HG02885 (cell line): ENCODE data around the gene SLC2A13.
"Not testable (repeated sequence)": the region's sequence is repeated elsewhere in the genome, so short reads cannot be mapped to it uniquely, and the experiment has no call there.

ENCODE experiments used
- ATAC-seq: cut with Tn5 transposase; IDR thresholded peaks from one replicate; pipeline ENCODE4 v1.9.1; 2021; ENCODE audit warnings: mild to moderate bottlenecking; ENCODE audit not compliant: unreplicated experiment, poor library complexity

Gene SLC2A13

DNA sequence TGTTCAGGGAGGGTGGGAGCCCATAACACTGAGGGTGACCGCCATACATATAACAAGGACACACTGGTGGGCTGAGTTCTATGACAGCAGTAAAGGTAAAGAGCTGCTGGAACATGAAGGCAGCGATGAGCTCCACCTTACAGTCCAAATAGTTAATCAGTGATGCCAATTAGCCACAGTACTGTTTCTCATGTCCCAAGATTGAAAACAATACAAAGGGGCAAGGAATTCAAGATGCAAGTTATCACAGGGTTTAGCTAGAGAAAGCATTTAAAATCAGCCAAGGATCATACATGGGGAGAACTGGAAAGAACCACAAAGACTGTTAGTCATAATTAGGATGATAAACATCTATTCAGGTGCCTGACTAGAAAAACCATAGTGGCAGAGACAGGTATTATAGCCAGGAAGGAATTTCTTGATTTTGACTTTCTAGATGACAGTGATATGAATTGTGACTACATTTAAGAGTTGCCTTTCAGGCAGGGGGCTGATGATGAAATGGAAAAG is 221.2 kb downstream of the SLC2A13 start:
- ATAC-seq: no peak

DNA sequence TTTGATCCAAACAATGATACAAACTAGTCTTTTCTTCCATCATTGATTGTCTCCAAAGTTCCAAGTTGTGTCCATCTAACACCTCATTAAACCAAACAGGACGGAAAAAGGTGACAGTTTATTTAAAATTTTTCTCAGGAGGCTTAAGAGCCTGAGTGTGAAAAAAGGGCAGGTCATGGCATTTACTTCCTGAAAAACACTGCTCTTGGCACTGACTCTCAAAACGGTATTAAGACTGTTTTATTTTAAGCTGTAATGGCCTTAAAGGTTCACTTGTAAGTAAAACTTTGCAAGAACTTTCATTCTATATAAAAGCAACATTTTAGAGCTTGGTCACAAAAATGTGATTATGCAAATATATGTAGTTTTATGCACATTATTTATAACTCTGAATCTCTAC is 222.5 kb downstream of the SLC2A13 start:
- ATAC-seq: no peak

DNA sequence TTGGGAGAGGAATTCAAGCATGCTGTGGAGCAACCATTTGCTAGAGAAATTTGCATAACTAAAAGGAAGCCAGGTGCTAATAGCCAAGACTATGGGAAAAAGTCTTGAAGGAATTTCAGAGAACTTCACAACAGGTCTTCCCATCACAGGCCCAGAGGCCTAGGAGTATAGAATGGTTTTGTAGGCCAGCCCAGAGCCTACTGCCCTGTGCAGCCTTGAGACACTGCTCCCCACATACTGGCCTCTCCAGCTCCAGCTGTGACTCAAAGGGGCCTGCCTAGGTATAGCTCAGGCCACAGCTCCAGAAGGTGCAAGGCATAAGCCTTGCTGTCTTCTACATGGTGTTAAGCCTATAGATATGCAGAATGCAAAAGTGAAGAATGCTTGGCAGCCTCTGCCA is 227.1 kb downstream of the SLC2A13 start:
- ATAC-seq: no peak

DNA sequence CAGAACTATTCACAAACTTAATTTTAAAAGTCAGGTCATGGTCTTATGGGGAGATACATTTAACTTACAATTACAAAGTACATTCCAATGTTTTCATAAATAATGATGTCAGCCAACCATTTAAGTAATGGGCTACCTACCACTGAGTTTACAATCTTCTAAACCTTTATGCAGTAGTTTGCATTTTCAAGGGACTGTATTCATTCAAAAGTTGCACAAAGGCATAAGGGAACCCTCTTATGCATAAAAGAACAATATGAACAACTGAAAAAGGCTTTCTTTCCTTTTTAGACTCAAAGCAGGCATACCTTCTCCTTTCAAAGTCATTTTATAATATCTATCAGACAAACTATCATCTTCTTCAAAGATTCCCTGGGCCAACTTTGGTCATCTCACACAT is 230.2 kb downstream of the SLC2A13 start:
- ATAC-seq: no peak

DNA sequence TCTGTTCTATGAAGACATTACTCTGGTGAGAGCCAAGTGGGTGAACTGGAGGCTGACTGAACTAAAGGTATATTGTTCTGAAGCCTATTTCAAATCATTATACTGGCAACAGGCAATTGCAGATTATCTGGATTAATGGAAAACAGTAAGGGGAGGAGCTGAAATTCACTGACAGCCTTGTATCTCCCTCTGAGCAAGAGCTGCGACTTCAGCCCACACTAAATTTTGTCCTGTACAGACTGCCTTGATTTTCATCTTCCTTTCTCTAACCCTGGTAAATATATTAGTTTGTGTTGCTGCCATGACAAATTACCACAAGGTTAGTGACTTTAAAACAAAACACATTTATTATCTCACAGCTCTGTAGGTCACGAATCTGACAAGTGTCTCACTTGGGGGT is 231.1 kb downstream of the SLC2A13 start:
- ATAC-seq: no peak

DNA sequence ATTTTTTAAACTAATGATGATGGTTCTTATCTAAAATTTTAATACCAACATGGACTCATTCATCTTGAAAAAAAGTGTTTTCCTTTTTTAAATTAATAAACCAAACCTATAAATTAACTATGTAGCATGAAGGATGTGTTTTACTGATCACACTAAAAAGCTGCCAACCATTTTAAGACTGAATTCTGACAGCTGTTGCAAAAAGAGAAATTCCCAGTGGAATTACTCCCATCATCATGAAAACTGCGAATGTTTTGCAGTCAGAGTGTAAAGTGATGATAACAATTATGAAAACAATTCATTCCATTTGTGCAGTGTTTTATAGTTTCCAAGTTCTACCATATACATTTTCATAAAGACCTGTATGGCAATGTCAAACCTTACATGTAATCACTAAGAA is 232.8 kb downstream of the SLC2A13 start:
- ATAC-seq: no peak

DNA sequence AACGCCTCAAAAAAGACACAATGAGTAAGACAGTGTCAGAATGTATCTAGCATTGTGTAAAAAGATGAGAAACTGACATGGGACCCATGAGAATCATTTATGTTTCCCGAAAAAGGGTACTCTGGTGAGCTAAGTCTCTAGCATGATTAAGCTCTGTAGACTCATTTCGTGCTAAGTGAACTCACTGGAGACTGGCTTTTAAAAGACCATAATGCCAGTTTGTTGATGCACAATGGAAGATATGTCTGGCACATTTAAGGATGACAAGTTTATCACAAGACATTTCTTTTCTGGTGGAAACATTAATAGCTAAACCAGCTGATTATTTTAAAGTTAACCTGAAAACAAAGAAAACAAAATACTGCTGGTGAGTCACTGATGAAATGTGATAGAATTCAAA is 233.5 kb downstream of the SLC2A13 start:
- no peak for ATAC-seq

DNA sequence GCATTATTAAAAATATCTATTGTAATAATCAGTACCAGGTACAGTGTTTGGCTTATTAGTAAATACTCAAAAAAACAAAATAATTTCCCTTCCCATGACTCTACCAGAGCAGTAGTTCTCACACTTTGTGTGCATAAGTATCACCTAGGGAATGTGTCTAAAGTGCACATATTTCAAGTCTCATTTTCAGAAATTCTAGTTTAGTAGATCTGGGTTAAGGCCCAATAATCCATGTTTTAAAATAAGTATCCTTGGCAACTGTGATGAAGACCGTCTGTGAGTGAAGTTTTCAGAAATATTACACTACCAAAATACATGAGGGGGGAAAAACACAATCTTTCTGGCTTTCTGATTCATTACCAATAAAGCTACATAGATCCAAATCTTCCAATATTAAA is 237.6 kb downstream of the SLC2A13 start:
- no peak for ATAC-seq

DNA sequence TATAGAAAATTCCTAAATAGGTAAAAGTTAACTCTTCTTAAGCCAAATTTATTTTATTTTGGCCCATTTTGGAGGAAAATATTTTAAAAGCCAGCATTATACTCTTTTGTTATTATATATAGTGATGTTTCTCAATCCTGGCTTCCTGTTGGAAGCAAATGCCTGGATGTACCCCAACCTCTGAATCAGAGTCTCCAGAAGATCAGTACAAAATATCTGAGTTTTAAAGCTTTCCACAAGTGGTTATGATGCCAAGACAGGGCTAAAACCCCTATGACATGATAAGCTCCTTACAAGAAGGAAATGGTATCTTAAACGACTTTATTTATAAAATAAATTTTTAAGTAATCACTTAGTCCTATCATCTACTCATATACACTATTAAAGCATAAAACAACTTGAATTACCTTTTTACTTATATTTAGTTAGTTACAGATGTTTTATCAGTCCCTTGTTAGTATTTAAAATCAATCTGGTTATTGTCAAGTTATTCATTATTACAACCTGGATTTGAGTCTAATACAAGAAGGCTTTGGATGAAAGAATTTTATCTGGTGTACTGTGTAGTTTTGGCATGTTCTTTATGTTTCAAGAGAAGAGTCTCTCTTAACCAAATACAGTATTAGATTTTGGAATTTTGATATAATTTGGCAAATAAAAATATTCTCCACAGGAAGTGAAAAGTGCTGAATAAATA is 238.1 kb downstream of the SLC2A13 start:
- ATAC-seq: no peak

DNA sequence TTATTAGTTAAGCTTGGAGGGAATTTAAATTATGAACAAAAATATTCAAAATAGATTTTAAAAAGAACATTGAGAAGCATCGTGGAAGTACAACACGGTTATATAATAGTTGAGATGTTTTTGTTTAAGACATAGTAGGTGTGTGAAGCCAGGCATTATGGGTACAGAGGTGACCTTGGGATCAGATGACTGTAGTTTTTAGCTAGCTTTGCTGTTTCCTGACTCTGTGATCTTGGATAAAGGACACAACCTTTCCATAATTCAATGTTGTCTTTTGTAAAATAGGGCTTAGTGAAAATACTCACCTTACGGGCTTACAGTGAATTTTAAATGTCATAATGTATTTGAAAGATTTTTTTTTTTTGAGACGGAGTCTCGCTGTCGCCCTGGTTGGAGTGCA is 239.7 kb downstream of the SLC2A13 start:
- ATAC-seq: no peak

DNA sequence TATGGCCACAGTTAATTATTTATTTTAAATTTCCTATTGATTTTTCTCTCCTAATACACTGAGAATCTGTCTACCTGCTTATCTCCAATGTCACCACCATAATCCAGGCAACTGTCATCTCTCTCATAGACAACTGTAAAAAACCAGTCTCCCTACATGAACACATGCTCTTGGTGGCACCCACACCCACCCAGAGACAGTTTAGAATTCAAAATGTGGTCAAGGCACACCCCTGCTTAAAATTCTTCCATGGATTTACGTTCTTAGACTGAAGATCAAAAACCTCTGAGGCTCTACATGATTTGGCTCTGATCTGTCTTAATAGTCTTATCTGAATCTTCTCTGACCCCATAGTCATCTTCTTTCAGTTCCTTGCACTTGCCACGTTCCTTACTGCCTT is 245.2 kb downstream of the SLC2A13 start:
- ATAC-seq: no peak

DNA sequence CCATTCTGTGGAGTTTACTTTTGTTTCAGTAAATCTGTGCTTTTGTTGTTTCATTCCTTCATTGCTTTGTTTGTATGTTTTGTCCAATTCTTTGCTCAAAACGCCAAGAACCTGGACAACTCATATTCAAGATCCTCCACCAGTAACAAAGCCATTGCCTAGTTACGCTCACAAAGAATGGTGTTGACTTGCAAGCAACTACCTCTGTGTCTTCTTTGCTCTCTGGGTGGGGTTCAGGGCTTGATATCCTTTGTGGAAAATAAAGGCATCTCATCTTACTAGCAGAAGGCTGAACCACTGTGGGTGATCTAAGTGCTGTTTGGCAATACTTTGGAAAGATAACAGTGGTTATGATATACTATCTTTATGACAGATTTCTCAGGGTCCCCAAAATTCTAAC is 252.9 kb downstream of the SLC2A13 start:
- no peak for ATAC-seq

DNA sequence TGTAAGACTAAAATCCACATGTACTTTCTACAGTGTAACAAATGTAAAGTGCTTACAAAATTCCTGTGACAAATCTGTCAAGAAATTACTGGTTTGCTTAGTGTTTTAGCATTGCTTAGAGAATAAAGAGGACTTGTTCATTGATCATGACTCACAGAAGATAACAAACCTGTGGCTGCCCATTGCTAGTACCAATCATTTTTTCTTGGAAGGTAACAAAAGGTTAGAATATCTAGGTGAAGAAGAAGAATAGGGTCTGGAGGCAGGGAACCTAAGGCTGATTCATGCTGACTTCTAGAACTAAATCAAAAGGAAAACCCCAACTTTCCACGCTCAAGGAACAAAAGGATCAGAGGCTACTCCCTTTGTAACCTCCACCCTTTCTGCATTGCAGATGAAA is 253.5 kb downstream of the SLC2A13 start:
- ATAC-seq: no peak

DNA sequence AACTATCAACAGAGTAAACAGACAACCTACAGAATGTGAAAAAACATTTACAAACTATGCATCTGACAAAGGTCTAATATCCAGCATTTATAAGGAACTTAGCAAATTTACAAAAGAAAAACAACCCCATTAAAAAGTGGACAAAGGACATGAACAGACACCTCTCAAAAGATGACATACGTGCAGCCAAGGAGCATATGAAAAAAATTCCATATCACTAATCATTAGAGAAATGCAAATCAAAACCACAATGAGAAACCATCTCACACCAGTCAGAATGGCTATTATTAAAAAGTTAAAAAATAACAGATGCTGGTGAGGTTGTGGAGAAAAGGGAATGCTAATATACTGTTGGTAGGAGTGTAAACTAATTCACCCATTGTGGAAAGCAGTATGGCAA is 257.7 kb downstream of the SLC2A13 start:
- not testable (repeated sequence) for ATAC-seq

DNA sequence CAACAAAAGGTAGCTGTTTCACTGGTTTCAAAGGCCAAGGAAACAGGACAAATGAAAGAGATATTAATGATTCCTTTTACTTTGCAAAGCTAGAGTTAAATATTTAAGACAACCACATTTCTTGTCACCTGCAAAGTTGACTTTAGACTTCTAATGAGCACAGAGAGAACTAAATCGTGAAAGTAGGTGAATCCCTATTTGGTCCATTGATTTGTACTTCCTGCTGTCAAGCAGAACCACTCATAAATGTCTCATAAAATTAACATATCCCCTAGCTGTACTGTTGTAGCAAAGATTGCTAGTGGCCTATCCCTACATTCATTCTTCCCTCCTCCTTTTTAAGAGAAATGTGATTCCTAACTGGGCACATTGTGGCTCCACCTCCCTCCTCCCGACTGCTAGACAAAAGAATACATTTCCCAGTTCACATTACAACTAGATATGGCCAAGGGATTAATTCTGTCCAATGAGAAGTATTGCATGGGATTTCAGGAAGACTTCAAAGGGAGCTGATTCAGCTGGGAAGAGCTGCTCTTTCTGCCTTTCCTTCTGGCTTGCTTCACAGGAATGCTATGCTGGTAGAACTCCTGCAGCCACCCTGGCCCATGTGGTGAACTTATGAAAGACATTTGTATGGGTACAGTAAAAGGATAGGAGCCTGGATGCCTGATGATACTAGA is 258.8 kb downstream of the SLC2A13 start:
- no peak for ATAC-seq

DNA sequence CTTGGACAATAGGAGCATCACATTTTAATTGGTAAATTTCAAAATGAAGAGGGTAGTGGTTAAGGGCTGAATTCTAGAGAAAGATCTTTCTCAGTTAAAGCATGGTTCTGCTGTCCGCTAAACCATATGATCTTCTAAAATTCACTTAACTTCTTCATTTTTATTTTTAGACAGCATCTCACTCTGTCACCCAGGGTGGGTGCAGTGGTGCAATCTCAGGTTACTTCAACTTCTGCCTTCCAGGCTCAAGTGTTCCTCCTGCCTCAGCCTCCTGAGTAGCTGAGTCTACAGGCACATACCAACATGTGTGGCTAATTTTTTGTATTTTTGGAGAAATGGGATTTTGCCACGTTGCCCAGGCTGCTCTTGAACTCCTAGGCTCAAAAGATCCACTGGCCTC is 259.6 kb downstream of the SLC2A13 start:
- peak; percentile 64 for ATAC-seq

DNA sequence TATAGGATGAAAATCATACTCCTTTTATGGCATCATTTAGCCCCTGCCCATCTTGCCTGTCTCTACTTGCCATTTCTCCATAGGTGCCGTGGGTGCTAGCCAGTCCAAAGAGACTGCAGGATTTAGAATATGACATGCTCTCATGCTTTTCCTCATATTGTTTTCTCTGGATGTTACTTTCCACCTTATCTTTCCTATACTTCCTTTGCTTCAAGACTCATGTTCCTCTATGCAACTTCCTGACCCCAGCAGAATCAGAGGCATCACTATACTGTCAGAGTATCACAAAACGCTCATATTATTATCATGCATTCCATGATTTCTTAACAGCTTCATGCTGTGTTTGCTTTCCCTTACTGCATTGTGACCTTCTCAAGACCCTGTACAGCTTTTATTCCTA is 265.5 kb downstream of the SLC2A13 start:
- no peak for ATAC-seq

DNA sequence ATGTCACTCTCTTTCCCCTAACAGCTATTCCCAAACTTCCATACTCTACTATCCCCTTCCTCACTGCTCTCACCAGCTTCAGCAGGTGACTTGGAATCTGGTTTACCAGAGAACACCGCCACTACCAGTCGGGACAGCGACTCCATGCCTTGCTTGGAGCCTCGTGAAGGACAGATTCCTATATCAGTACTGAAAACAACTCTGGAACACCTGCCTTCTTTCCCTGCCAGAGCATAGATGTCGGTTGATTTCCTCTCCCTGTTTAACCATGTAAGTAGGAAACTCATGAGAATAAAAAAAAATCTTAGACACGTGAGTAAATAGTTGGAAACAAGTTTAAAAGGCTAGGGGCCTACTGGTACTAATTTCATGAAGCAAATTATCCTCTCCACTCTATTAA is 266.8 kb downstream of the SLC2A13 start:
- ATAC-seq: no peak

DNA sequence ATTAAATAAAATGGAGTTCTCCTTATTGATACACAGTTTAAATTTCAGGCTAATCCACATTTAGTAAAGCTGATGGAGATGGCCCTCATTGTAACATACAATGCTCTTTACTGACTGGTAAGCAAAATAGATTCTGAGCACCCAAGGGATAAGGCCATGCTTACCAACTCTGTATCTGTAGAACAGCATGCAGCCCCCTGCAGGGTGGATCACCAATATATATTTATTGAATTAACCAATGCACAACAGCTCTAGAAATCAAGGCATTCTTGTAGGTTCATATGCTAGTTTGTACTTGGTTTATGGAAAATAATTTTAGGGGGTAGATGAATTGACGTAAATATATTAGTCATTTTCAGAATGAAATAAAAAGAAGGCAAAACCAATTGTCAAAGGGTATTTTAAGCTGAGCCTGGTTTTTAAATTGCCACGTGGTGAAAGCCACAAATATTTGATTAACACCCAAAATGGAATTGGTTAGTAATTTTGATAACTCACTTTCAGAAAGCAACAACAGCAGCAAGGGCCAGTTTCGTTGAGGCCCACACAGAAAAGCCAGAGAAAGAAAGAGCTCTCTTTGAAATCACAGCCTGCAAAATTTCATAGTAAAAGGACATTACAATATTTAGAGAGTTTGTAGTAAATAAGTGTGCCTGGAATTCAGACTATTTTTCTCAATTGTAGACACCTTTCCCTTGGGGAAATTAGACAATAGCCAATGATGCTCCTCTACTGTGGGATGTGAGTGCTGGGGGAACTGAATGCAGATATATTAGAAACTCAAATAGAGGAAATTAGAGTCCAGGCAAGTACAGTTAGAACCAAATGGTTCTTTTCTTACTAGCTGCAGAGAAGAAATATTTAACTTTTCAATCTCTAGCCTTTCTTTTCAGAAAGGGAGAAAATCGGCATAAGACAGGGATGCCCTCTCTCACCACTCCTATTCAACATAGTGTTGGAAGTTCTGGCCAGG is 270.1 kb downstream of the SLC2A13 start:
- peak; percentile 91 for ATAC-seq

DNA sequence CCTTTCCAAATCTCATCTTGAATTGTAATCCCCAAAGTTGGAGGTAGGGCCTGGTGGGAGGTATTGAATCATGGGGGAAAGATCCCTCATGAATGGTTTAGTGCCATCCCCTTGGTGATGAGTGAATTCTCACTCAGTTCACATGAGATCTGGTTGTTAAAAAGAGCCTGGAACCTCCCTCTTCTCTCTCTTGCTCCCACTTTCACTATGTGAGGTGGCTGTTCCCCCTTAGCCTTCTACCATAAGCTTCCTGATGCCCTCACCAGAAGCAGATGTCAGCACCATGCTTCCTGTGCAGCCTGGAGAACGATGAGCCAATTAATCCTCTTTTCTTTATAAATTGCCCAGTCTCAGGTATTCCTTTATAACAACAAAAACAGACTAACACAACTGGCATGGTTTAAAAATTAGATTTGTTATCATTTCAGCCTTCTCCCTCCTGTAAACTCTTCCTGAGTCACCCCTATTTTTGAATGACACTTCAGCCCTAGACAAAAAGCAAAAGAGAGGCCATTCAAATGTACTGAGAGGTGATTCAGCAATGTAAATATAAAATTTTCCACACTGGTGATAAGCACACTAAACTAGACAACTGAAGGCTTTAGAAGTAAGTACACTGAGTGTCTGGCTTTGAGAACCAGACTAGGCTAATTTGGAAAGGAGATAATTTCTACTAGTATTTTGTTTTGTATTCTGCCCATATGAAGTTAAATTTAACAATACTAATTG is 274.1 kb downstream of the SLC2A13 start:
- ATAC-seq: no peak
